ENCODE data around the gene SMCO2. TPM values are rescaled to one million over a fixed set of nuclear protein-coding genes. Genes with fewer than 3 reads are reported as not detected.

SMCO2 gene
- total RNA-seq, 6 donors from 2014 or later = 0.27 to 0.34 TPM; not detected in 4

- Histone ChIP-seq H3K27me3 (no peaks in the 10 kb centered on the region), H3K4me1 (peaks cover 20 to 46% (median 28%) of the 10 kb centered on the region in 4 donors), H3K36me3 (peaks cover 0 to 11% (median under 1%) of the 10 kb centered on the region in 4 donors), H3K4me3 (no peak overlapping the region), H3K27ac (no peak overlapping the region), H3K9me3 (no peaks in the 10 kb centered on the region)
- 78 to 94% methylated on average over 1 of the region's 1 CpG for WGBS, 2 donors
- ATAC-seq (ENCODE audit: low FRiP score in 2 of 2) (no peak), DNase-seq (no peak)
- TF ChIP-seq EP300 (IDR thresholded peaks at IDR 0.05) (no peak), CTCF (IDR thresholded peaks at IDR 0.05) (no peak)
These were observed 88.2 kb downstream of the SMCO2 start for GRCh38 chr12:27534765-27535161.

- H3K4me3 ChIP-seq = no peak overlapping the region
- H3K4me1 ChIP-seq = peaks cover 20 to 49% (median 28%) of the 10 kb centered on the region in 4 donors
- no peak overlapping the region for H3K27ac ChIP-seq
- H3K9me3 ChIP-seq = no peaks in the 10 kb centered on the region
- WGBS, 2 donors = 94 to 96% methylated on average over 6 of the region's 6 CpGs
- no peak for TF ChIP-seq POLR2AphosphoS5 (IDR thresholded peaks at IDR 0.05)
- TF ChIP-seq EP300 (IDR thresholded peaks at IDR 0.05) = no peak
- TF ChIP-seq POLR2A (IDR thresholded peaks at IDR 0.05) = no peak
- TF ChIP-seq CTCF (IDR thresholded peaks at IDR 0.05) = no peak
- DNase-seq (no peak), ATAC-seq (ENCODE audit: low FRiP score in 2 of 2) (no peak)
- no peaks in the 10 kb centered on the region for H3K27me3 ChIP-seq
- peaks cover 0 to 11% (median under 1%) of the 10 kb centered on the region in 4 donors for H3K36me3 ChIP-seq
These were observed 88.8 kb downstream of the SMCO2 start for GRCh38 chr12:27535318-27535717.

GRCh38 chr12:27537855-27538675, 91.5 kb downstream of the SMCO2 start:
- no peaks in the 10 kb centered on the region for H3K27me3 ChIP-seq
- no peaks in the 10 kb centered on the region for H3K9me3 ChIP-seq
- H3K36me3 ChIP-seq = peaks cover 0 to 11% (median under 1%) of the 10 kb centered on the region in 4 donors
- TF ChIP-seq EP300 (IDR thresholded peaks at IDR 0.05) (no peak), POLR2A (IDR thresholded peaks at IDR 0.05) (no peak), POLR2AphosphoS5 (IDR thresholded peaks at IDR 0.05) (no peak), CTCF (IDR thresholded peaks at IDR 0.05) (no peak)
- peaks cover 26 to 54% (median 32%) of the 10 kb centered on the region in 4 donors for H3K4me1 ChIP-seq
- H3K4me3 ChIP-seq = no peak overlapping the region
- peak overlapping the region; percentile 17 to 69 (median 46) for H3K27ac ChIP-seq
- WGBS, 2 donors = 66 to 68% methylated on average over 8 of the region's 8 CpGs
- ATAC-seq (ENCODE audit: low FRiP score in 2 of 2) (peak in 1 of 2 donors; percentile 84), DNase-seq (no peak)

- WGBS, 2 donors = 51 to 60% methylated on average over 4 of the region's 4 CpGs
- Histone ChIP-seq H3K36me3 (peaks cover 0 to 11% (median under 1%) of the 10 kb centered on the region in 4 donors), H3K4me1 (peaks cover 26 to 52% (median 32%) of the 10 kb centered on the region in 4 donors), H3K27ac (peak overlapping the region in 3 of 4 donors; percentile 32 to 69 (median 61)), H3K4me3 (no peak overlapping the region), H3K27me3 (no peaks in the 10 kb centered on the region), H3K9me3 (no peaks in the 10 kb centered on the region)
- TF ChIP-seq EP300 (IDR thresholded peaks at IDR 0.05) = peak in 1 of 4 donors; percentile 14
- no peak for TF ChIP-seq POLR2AphosphoS5 (IDR thresholded peaks at IDR 0.05)
- TF ChIP-seq CTCF (IDR thresholded peaks at IDR 0.05) = no peak
- TF ChIP-seq POLR2A (IDR thresholded peaks at IDR 0.05) = no peak
- ATAC-seq (ENCODE audit: low FRiP score in 2 of 2) (no peak), DNase-seq (no peak)
These were observed 92.7 kb downstream of the SMCO2 start for GRCh38 chr12:27539191-27539631.

All from upper lobe of left lung (tissue), 6 donors.